ENCODE data around the gene KRTAP20-1.

The KRTAP20-1 gene, protein sequence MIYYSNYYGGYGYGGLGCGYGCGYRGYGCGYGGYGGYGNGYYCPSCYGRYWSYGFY

DNA sequence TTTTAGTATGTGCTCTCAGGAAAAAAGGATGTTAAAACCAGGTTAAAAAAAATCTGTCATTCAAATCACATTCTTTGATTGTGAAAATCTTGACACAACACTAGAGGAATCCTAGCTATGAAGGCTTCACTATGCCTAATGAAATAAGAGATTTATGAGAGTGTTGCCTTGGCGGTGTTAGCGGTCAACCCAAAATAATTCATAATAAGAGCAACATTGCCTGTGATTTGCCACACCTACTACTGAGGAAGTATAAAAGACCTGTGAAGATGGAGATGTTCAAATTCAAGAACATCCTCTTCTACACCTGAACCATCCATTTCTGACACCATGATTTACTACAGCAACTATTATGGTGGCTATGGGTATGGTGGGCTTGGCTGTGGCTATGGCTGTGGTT lies at the start of gene KRTAP20-1:
Gene KRTAP20-1, plus strand, starts transcription at position 301 of the 400 bp plus-strand sequence. Its CDS starts 30 bp downstream, at position 331.
- no peaks in the 10 kb centered on the region for H3K27me3 ChIP-seq (ENCODE audit: control insufficient read depth in 1 of 2, insufficient read depth in 2 of 2, low read length in 2 of 2)
- H3K36me3 ChIP-seq (ENCODE audit: control insufficient read depth in 1 of 2, insufficient read depth in 2 of 2, low read length in 2 of 2) = no peaks in the 10 kb centered on the region
- peaks cover under 1 to 31% of the 10 kb centered on the region in 2 donors for H3K9me3 ChIP-seq (ENCODE audit: control insufficient read depth in 1 of 2, low read length in 2 of 2)
- H3K4me1 ChIP-seq (ENCODE audit: control insufficient read depth in 1 of 2, insufficient read depth in 2 of 2, low read length in 2 of 2) = no peaks in the 10 kb centered on the region
- no peak within 1 kb of the TSS for H3K4me3 ChIP-seq (ENCODE audit: low read depth in 1 of 2, low read length in 2 of 2)
- no peak within 1 kb of the TSS for H3K27ac ChIP-seq (ENCODE audit: low read depth, low read length)
- H3K9ac ChIP-seq (ENCODE audit: low read depth in 1 of 2, low read length in 2 of 2) = no peak within 1 kb of the TSS

DNA sequence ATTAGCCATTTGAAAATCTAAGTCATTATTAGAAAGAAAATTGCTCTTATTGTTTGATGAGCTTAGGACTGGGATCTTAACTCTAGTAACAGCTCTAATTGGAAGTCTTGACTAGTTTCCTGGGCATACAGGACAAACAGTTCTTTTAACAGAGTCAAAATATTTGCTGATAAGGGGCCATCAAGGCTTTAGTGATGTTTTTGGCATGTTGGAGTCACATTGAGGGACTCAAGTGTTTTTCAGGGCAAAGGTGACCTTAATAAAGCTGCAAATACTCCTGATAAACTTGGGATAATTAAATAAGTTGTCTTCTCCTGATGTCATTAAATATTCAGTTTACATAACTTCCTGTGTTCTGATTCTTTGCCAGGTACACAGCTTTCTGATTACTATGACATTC lies 48.6 kb upstream of the KRTAP20-1 start:
- H3K27me3 ChIP-seq (ENCODE audit: control insufficient read depth in 1 of 2, insufficient read depth in 2 of 2, low read length in 2 of 2) = no peaks in the 10 kb centered on the region
- no peaks in the 10 kb centered on the region for H3K4me1 ChIP-seq (ENCODE audit: control insufficient read depth in 1 of 2, insufficient read depth in 2 of 2, low read length in 2 of 2)
- no peak overlapping the region for H3K4me3 ChIP-seq (ENCODE audit: low read depth in 1 of 2, low read length in 2 of 2)
- no peaks in the 10 kb centered on the region for H3K36me3 ChIP-seq (ENCODE audit: control insufficient read depth in 1 of 2, insufficient read depth in 2 of 2, low read length in 2 of 2)
- H3K27ac ChIP-seq (ENCODE audit: low read depth, low read length) = no peak overlapping the region
- no peak overlapping the region for H3K9ac ChIP-seq (ENCODE audit: low read depth in 1 of 2, low read length in 2 of 2)
- H3K9me3 ChIP-seq (ENCODE audit: control insufficient read depth in 1 of 2, low read length in 2 of 2) = peaks cover 0 to 2% of the 10 kb centered on the region in 2 donors

DNA sequence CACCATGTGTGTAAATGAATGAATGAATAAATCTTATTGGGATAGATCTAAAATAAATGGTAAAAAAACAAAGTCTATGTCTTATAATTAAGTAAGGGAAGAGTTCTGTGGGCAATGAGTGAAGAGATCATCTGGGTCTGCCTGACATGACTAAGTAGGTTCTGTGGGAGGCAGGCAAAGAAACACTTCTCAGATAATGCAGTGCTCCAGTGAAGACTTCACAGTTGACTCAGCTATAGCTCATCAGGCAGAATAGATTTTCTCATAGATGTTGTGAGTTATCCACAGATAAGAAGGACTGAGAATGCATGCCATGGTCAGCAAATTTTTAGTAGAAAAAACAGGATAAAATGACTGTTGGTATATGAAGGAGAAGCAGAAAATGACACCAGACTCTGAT lies 38.5 kb upstream of the KRTAP20-1 start:
- no peaks in the 10 kb centered on the region for H3K27me3 ChIP-seq (ENCODE audit: control insufficient read depth in 1 of 2, insufficient read depth in 2 of 2, low read length in 2 of 2)
- no peak overlapping the region for H3K4me3 ChIP-seq (ENCODE audit: low read depth in 1 of 2, low read length in 2 of 2)
- no peaks in the 10 kb centered on the region for H3K36me3 ChIP-seq (ENCODE audit: control insufficient read depth in 1 of 2, insufficient read depth in 2 of 2, low read length in 2 of 2)
- H3K9me3 ChIP-seq (ENCODE audit: control insufficient read depth in 1 of 2, low read length in 2 of 2) = peaks cover 0 to 5% of the 10 kb centered on the region in 2 donors
- H3K4me1 ChIP-seq (ENCODE audit: control insufficient read depth in 1 of 2, insufficient read depth in 2 of 2, low read length in 2 of 2) = no peaks in the 10 kb centered on the region
- H3K9ac ChIP-seq (ENCODE audit: low read depth in 1 of 2, low read length in 2 of 2) = no peak overlapping the region
- no peak overlapping the region for H3K27ac ChIP-seq (ENCODE audit: low read depth, low read length)

DNA sequence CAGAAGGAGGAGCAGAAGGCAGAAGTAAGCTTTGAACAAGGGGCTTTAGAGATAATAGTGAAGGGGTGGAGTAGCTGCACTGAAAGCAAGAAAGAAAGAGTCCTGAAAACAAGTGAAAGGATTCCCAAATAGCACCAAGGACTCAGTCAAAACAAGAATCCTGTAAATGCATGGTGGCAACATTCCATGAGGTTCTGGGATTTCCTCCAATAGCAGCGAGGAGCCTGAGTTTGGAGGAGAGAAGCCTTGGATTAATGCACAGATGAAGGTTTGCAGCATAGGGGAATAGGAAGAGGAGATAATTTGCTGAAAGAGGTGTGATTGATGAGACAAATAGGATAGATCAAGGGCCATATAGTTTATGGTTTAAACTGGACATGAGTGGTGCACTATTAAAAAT lies 36.9 kb upstream of the KRTAP20-1 start:
- no peaks in the 10 kb centered on the region for H3K36me3 ChIP-seq (ENCODE audit: control insufficient read depth in 1 of 2, insufficient read depth in 2 of 2, low read length in 2 of 2)
- H3K4me1 ChIP-seq (ENCODE audit: control insufficient read depth in 1 of 2, insufficient read depth in 2 of 2, low read length in 2 of 2) = no peaks in the 10 kb centered on the region
- H3K9ac ChIP-seq (ENCODE audit: low read depth in 1 of 2, low read length in 2 of 2) = no peak overlapping the region
- no peak overlapping the region for H3K27ac ChIP-seq (ENCODE audit: low read depth, low read length)
- peaks cover 0 to 6% of the 10 kb centered on the region in 2 donors for H3K9me3 ChIP-seq (ENCODE audit: control insufficient read depth in 1 of 2, low read length in 2 of 2)
- H3K4me3 ChIP-seq (ENCODE audit: low read depth in 1 of 2, low read length in 2 of 2) = no peak overlapping the region
- no peaks in the 10 kb centered on the region for H3K27me3 ChIP-seq (ENCODE audit: control insufficient read depth in 1 of 2, insufficient read depth in 2 of 2, low read length in 2 of 2)

DNA sequence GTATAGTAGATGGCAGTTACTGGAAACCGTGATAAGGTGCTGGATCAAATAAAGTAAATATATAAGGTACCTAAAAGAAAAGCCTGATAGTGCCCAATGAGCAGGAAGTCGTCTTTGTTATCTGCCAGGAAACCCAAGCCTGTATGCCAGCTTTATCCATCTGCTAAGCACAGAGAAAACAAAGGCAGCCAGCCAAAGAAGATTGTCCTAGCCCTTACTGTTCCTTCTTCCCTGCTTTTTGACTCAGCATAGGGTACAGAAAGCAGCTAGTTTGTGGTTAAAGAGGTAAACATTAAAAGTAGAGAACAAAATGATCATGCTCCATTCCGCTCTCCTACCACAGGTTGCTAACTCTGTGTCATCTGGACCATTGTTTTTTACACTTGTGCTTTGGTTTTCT lies 36.1 kb upstream of the KRTAP20-1 start:
- Histone ChIP-seq H3K4me1 (ENCODE audit: control insufficient read depth in 1 of 2, insufficient read depth in 2 of 2, low read length in 2 of 2) (no peaks in the 10 kb centered on the region), H3K9me3 (ENCODE audit: control insufficient read depth in 1 of 2, low read length in 2 of 2) (peaks cover 0 to 7% of the 10 kb centered on the region in 2 donors), H3K27ac (ENCODE audit: low read depth, low read length) (no peak overlapping the region), H3K36me3 (ENCODE audit: control insufficient read depth in 1 of 2, insufficient read depth in 2 of 2, low read length in 2 of 2) (no peaks in the 10 kb centered on the region), H3K9ac (ENCODE audit: low read depth in 1 of 2, low read length in 2 of 2) (no peak overlapping the region), H3K27me3 (ENCODE audit: control insufficient read depth in 1 of 2, insufficient read depth in 2 of 2, low read length in 2 of 2) (no peaks in the 10 kb centered on the region), H3K4me3 (ENCODE audit: low read depth in 1 of 2, low read length in 2 of 2) (no peak overlapping the region)

DNA sequence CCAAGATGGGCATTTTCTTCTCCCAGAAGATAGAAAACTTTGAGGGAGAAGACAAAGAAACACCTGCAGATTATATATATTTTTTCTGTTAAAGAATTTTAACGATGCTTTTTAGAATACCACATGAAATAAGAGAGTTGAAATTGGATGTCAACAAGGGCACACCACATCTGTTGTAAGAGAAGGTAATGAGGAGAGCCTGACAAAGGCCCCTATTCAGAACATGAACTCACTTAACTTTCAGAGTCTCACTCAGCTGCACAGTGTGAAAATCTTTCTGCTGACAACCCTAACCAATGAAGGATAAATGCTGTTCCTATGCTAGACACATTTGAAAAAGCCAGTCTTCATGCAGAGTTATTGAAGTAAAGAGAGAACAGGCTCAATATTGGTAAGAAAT lies 33.4 kb upstream of the KRTAP20-1 start:
- Histone ChIP-seq H3K9ac (ENCODE audit: low read depth in 1 of 2, low read length in 2 of 2) (no peak overlapping the region), H3K9me3 (ENCODE audit: control insufficient read depth in 1 of 2, low read length in 2 of 2) (peaks cover 0 to 7% of the 10 kb centered on the region in 2 donors), H3K4me3 (ENCODE audit: low read depth in 1 of 2, low read length in 2 of 2) (no peak overlapping the region), H3K36me3 (ENCODE audit: control insufficient read depth in 1 of 2, insufficient read depth in 2 of 2, low read length in 2 of 2) (no peaks in the 10 kb centered on the region), H3K4me1 (ENCODE audit: control insufficient read depth in 1 of 2, insufficient read depth in 2 of 2, low read length in 2 of 2) (no peaks in the 10 kb centered on the region), H3K27ac (ENCODE audit: low read depth, low read length) (no peak overlapping the region), H3K27me3 (ENCODE audit: control insufficient read depth in 1 of 2, insufficient read depth in 2 of 2, low read length in 2 of 2) (no peaks in the 10 kb centered on the region)

DNA sequence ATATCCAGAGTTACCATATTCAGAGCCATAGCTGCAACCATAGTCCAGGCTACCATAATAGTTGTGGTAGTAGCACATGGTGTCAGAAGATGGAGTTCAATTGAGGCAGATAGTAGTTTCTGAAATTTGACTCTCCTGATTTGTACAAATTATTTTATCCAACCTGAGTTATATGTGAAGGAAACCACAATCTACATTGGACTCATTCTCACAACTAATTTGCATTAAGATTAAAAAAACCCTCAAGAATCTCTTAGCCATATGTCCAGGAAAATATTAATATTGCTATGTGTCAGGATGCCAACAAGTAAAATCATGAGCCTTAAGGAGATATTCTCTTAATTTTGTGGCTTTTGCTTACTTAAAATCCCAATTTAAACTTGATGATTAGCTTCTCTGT lies 25.9 kb upstream of the KRTAP20-1 start, which contains the start of gene KRTAP22-2:
Gene KRTAP22-2, minus strand, starts transcription at position 101 of the 400 bp plus-strand sequence.
- no peak within 1 kb of the TSS for H3K4me3 ChIP-seq (ENCODE audit: low read depth in 1 of 2, low read length in 2 of 2)
- H3K9me3 ChIP-seq (ENCODE audit: control insufficient read depth in 1 of 2, low read length in 2 of 2) = peaks cover 4 to 8% of the 10 kb centered on the region in 2 donors

DNA sequence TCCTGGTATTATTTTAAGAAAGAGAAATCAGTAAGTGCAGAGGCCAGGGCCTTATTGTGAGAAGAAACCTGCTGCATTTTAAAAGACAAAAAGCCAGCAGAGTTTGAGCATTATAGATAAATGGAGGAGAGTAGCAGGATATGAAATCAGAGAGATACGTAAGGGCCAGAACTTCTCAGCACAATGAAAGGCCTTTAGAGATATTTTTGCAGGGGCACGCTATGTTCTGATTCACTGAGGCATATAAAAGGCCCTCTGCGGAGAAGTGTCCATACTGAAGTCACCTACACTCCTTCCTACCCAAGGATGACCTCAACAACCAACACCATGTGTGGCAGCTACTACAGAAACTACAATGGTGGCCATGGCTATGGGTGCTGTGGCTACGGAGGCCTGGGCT lies 24.1 kb upstream of the KRTAP20-1 start, which contains the start of gene KRTAP6-3:
Gene KRTAP6-3, plus strand, starts transcription at position 301 of the 400 bp plus-strand sequence. Its CDS starts 6 bp downstream, at position 307.
- no peaks in the 10 kb centered on the region for H3K36me3 ChIP-seq (ENCODE audit: control insufficient read depth in 1 of 2, insufficient read depth in 2 of 2, low read length in 2 of 2)
- H3K27me3 ChIP-seq (ENCODE audit: control insufficient read depth in 1 of 2, insufficient read depth in 2 of 2, low read length in 2 of 2) = no peaks in the 10 kb centered on the region
- H3K4me3 ChIP-seq (ENCODE audit: low read depth in 1 of 2, low read length in 2 of 2) = no peak within 1 kb of the TSS
- peaks cover 4 to 11% of the 10 kb centered on the region in 2 donors for H3K9me3 ChIP-seq (ENCODE audit: control insufficient read depth in 1 of 2, low read length in 2 of 2)
- no peak within 1 kb of the TSS for H3K9ac ChIP-seq (ENCODE audit: low read depth in 1 of 2, low read length in 2 of 2)
- no peak within 1 kb of the TSS for H3K27ac ChIP-seq (ENCODE audit: low read depth, low read length)
- no peaks in the 10 kb centered on the region for H3K4me1 ChIP-seq (ENCODE audit: control insufficient read depth in 1 of 2, insufficient read depth in 2 of 2, low read length in 2 of 2)

More for the DNA sequence above, 25.9 kb upstream of the KRTAP20-1 start, which contains the start of gene KRTAP22-2:
- Histone ChIP-seq H3K36me3 (ENCODE audit: control insufficient read depth in 1 of 2, insufficient read depth in 2 of 2, low read length in 2 of 2) (no peaks in the 10 kb centered on the region), H3K4me1 (ENCODE audit: control insufficient read depth in 1 of 2, insufficient read depth in 2 of 2, low read length in 2 of 2) (no peaks in the 10 kb centered on the region), H3K9ac (ENCODE audit: low read depth in 1 of 2, low read length in 2 of 2) (no peak within 1 kb of the TSS), H3K27me3 (ENCODE audit: control insufficient read depth in 1 of 2, insufficient read depth in 2 of 2, low read length in 2 of 2) (no peaks in the 10 kb centered on the region), H3K27ac (ENCODE audit: low read depth, low read length) (no peak within 1 kb of the TSS)

DNA sequence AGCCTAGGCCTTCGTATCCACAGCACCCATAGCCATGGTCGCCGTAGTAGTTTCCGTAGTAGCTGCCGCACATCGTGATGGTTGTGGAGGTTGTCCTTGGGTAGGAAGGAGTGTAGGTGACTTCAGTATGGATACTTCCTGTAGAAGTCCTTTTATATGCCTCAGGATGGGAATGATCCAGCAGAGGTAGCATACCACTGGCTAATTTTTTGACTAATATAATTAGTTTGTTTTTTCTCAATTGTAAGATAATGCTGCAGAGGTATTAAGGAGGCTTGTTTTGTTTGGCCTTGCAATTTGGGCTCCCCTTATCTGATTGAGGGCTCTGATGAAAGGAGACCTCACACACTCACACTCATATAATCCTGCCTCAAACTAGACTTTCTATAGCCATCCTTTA lies 17.4 kb upstream of the KRTAP20-1 start, which contains the start of gene KRTAP6-2:
Gene KRTAP6-2, minus strand, starts transcription at position 101 of the 400 bp plus-strand sequence. Its CDS starts 28 bp downstream, at position 73.
- Histone ChIP-seq H3K9me3 (ENCODE audit: control insufficient read depth in 1 of 2, low read length in 2 of 2) (peaks cover 0 to 15% of the 10 kb centered on the region in 2 donors), H3K4me3 (ENCODE audit: low read depth in 1 of 2, low read length in 2 of 2) (no peak within 1 kb of the TSS), H3K4me1 (ENCODE audit: control insufficient read depth in 1 of 2, insufficient read depth in 2 of 2, low read length in 2 of 2) (no peaks in the 10 kb centered on the region), H3K27ac (ENCODE audit: low read depth, low read length) (no peak within 1 kb of the TSS), H3K9ac (ENCODE audit: low read depth in 1 of 2, low read length in 2 of 2) (no peak within 1 kb of the TSS), H3K27me3 (ENCODE audit: control insufficient read depth in 1 of 2, insufficient read depth in 2 of 2, low read length in 2 of 2) (no peaks in the 10 kb centered on the region), H3K36me3 (ENCODE audit: control insufficient read depth in 1 of 2, insufficient read depth in 2 of 2, low read length in 2 of 2) (no peaks in the 10 kb centered on the region)

DNA sequence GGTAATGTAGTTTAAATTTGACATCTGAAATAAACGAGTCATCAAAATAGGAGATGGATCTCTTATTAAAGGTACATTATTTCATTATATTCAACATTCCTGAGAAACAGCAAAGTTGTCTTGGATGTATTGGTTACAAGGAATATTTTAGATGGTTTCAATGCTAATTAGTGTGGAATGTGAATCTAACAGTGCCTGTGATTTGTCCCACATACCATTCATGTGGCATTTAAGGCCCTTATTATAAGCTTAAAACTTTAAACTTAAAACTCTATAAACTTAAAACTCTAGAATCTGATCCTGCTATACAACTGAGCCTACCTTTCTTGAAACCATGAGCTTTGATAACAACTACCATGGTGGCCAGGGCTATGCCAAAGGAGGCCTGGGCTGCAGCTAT lies 15.4 kb upstream of the KRTAP20-1 start, which contains the start of gene KRTAP22-1:
Gene KRTAP22-1, plus strand, starts transcription at position 301 of the 400 bp plus-strand sequence.
- Histone ChIP-seq H3K36me3 (ENCODE audit: control insufficient read depth in 1 of 2, insufficient read depth in 2 of 2, low read length in 2 of 2) (no peaks in the 10 kb centered on the region), H3K4me3 (ENCODE audit: low read depth in 1 of 2, low read length in 2 of 2) (no peak within 1 kb of the TSS), H3K27ac (ENCODE audit: low read depth, low read length) (no peak within 1 kb of the TSS), H3K4me1 (ENCODE audit: control insufficient read depth in 1 of 2, insufficient read depth in 2 of 2, low read length in 2 of 2) (no peaks in the 10 kb centered on the region), H3K27me3 (ENCODE audit: control insufficient read depth in 1 of 2, insufficient read depth in 2 of 2, low read length in 2 of 2) (no peaks in the 10 kb centered on the region), H3K9ac (ENCODE audit: low read depth in 1 of 2, low read length in 2 of 2) (no peak within 1 kb of the TSS), H3K9me3 (ENCODE audit: control insufficient read depth in 1 of 2, low read length in 2 of 2) (peaks cover 0 to 13% of the 10 kb centered on the region in 2 donors)
